Ectodermal cell (in vitro differentiated cells): Measurements from ENCODE around the gene PAPSS1.
"Not testable (repeated sequence)": the region's sequence is repeated elsewhere in the genome, so short reads cannot be mapped to it uniquely, and the experiment has no call there.

Source experiments
- H3K27ac ChIP-seq: 2 replicates; pipeline ENCODE4 v1.7.0; 2013; ENCODE audit warnings: mild to moderate bottlenecking, low read depth, low read length; ENCODE audit not compliant: insufficient read depth, poor library complexity, severe bottlenecking
- H3K27me3 ChIP-seq: 2 replicates; pipeline ENCODE4 v1.7.0; 2013; ENCODE audit warnings: mild to moderate bottlenecking, low read length; ENCODE audit not compliant: insufficient read depth, control insufficient read depth, poor library complexity, severe bottlenecking
- H3K36me3 ChIP-seq: one replicate; pipeline ENCODE4 v1.7.0; 2013; ENCODE audit warnings: low read length; ENCODE audit not compliant: control insufficient read depth, insufficient read depth
- H3K4me1 ChIP-seq: one replicate; pipeline ENCODE4 v1.7.0; 2013; ENCODE audit warnings: low read length; ENCODE audit not compliant: control insufficient read depth, insufficient read depth
- H3K4me3 ChIP-seq: 2 replicates; pipeline ENCODE4 v1.7.0; 2013; ENCODE audit warnings: low read depth, low read length, control low read depth; ENCODE audit not compliant: insufficient read depth
- H3K9me3 ChIP-seq: 2 replicates; pipeline ENCODE4 v1.7.0; 2013; ENCODE audit warnings: mild to moderate bottlenecking, low read length, moderate library complexity; ENCODE audit not compliant: control insufficient read depth
- WGBS, 2 experiments: methylation state at CpG; one replicate each; pipeline ENCODE4 v1.1.7; 2013; ENCODE audit warnings: missing lambda C conversion rate in 2 of 2; 5-methylcytosine and 5-hydroxymethylcytosine counted together

PAPSS1 gene

DNA sequence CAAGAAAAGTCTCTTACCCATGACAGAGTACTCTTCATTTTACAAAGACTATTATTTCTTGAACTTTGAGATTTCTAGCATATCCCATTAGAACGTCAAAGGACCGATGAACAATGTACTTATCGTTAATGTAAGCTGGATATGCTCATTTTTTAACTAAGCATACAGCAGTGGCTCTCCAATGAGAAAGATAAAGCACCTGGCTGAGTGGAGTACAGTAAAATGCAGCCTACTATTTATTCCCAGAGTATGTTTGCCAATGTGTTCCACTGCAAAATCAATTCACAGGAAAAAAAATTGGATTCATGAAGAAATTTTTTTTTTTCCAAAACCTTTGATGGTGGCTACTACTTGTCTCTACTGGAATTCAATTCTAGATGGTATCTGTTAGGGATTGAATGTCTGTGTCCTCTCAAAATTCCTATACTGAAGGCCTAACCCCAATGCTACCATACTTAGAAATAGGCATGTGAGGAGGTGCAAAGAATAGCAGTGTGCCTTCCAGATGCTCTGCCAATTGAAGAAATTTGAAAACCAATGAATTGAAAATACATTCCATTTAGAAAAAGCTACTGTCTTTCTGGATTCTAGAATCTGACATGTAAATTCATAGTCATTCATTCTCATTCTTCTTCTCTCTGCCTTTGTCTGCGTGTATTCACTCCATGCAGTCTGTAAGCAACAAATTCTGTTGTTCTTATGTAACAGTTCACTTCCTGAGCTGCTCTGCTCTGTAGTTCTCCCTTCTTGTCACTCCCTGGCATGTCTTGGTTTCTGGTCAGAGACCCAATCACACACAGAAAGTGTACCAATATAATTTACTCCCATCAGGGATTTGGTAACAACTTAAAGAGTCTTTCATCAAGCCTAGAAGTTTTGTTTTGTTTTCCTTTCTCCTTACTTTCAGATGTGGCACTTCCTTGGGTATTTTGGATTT lies 61.4 kb downstream of the PAPSS1 start:
- Histone ChIP-seq H3K4me3 (no peak overlapping the region), H3K27ac (no peak overlapping the region), H3K27me3 (no peaks in the 10 kb centered on the region), H3K9me3 (no peaks in the 10 kb centered on the region), H3K36me3 (peaks cover 3% of the 10 kb centered on the region), H3K4me1 (no peaks in the 10 kb centered on the region)
- 93 to 97% methylated on average over 4 of the region's 4 CpGs for WGBS, 2 experiments

DNA sequence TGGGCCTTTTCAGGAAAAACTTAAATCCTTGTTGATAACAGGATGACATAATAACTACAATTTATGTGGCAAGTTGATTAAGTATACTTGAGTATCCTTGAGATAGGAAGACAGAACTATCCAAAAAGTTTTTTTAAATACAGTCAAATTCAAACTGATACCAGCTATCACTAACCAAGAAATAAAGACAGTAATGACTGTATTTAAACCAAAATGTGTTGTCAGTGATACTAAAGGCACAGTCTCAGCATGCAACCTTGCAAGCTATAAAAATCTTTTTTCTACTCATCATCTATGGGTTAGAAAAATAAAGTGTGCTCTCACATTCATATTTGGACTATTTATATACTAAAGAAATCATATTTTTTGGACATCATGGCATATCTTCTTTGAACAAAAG lies 64.7 kb downstream of the PAPSS1 start:
- no peaks in the 10 kb centered on the region for H3K27me3 ChIP-seq
- peaks cover 3% of the 10 kb centered on the region for H3K36me3 ChIP-seq
- no peak overlapping the region for H3K4me3 ChIP-seq
- H3K4me1 ChIP-seq = no peaks in the 10 kb centered on the region
- H3K27ac ChIP-seq = no peak overlapping the region
- H3K9me3 ChIP-seq = no peaks in the 10 kb centered on the region

DNA sequence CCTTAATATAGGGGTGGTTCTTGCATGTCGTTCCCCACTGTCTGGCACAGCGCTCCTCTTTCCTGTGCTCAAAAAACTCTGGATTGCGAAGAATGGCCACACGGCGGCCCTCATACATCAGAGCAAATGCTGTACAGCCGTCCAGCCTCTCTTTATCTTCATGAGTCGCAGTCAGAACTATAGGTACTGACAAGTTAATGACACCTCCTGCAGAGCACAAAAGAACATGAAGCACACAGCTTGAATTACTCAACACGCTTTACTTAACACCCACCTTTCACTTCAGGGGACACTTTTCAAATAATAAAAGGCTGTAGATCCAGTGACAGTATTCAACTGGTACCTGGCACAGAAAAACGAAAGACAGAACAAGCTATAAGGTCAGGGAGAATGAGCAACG lies 65.3 kb downstream of the PAPSS1 start:
- WGBS, 2 experiments = 71 to 73% methylated on average over 9 to 10 of the region's 10 CpGs
- Histone ChIP-seq H3K27ac (no peak overlapping the region), H3K36me3 (peaks cover 3% of the 10 kb centered on the region), H3K4me1 (no peaks in the 10 kb centered on the region), H3K4me3 (no peak overlapping the region), H3K9me3 (no peaks in the 10 kb centered on the region), H3K27me3 (no peaks in the 10 kb centered on the region)

DNA sequence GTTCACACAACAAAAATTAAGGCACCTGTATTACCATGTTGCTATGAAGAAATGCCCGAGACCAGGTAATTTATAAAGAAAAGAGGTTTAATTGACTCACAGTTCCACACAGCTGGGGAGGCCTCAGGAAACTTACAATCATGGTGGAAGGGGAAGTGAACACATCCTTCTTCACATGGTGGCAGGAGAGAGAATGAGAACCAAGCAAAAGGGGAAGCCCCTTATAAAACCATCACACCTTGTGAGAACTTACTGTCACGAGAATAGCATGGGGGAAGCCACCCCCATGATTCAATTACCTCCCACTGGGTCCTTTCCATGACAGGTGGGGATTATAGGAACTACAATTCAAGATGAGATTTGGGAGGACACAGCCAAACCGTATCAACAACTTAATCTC lies 68.6 kb downstream of the PAPSS1 start:
- not testable (repeated sequence) for H3K27ac ChIP-seq

DNA sequence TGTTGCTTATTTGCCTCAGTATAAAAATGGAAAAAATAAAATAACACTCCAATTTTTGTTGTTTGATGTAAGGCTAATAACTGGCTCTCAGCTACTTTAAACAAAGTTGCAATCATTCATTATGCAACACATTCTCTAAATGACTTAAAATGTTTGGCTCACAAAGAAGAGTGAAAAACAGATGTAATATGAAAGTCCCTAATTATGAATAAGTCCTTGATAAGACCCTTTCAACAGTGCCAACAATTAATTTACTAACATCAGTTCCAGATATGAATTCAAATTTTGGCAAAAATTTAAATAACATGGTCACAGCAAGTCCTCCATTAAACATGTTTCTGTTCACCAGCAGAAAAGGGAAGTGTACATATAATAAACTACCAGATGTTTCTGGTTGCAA lies 69.8 kb downstream of the PAPSS1 start:
- Histone ChIP-seq H3K4me1 (peaks cover 10% of the 10 kb centered on the region), H3K27me3 (no peaks in the 10 kb centered on the region), H3K27ac (no peak overlapping the region), H3K36me3 (peaks cover 3% of the 10 kb centered on the region), H3K4me3 (no peak overlapping the region), H3K9me3 (no peaks in the 10 kb centered on the region)

More for the DNA sequence above, 68.6 kb downstream of the PAPSS1 start:
- not testable (repeated sequence) for H3K36me3 ChIP-seq, H3K4me3 ChIP-seq, H3K9me3 ChIP-seq, H3K27me3 ChIP-seq, H3K4me1 ChIP-seq
- WGBS, 2 experiments = 82 to 94% methylated on average over 2 to 3 of the region's 3 CpGs

DNA sequence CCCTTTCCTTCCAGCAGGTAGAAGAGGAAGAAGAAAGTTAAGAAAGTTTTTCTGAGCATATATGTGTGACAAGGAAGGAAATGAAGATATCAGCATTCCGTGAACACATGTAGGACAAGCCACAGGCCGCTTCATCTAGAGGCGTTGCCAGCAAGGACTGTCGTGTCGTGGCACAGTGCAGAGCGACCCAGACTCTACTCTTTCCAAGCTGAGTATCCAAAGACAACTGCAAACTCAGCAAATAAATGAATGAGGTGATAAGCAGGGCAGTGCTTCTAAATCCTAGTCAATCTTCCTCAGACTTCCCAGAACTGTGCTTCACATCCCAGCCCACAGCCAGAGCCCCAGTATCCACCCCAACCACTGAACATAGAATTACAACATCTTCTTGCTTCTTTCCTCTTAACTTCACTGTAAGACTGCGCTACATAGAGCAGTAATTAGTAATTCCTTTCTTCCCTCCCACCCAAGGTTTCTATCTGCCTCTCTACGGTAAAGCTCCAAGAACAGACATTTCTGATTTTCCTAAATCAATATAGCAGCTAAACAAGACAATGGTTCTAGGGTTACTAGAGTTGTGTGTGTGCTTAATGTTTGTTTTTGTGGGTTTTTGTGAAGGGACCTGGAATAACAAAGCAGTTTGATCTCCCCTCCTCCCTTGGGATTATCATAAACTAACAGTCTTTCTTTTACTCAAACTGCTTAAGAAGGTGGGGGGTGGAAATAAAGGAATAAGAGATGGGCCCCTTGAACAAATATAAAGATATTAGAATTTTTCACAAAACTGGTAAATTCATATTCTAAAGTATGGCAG lies 71.6 kb downstream of the PAPSS1 start:
- 86 to 87% methylated on average over 8 of the region's 8 CpGs for WGBS, 2 experiments
- H3K9me3 ChIP-seq = no peaks in the 10 kb centered on the region

DNA sequence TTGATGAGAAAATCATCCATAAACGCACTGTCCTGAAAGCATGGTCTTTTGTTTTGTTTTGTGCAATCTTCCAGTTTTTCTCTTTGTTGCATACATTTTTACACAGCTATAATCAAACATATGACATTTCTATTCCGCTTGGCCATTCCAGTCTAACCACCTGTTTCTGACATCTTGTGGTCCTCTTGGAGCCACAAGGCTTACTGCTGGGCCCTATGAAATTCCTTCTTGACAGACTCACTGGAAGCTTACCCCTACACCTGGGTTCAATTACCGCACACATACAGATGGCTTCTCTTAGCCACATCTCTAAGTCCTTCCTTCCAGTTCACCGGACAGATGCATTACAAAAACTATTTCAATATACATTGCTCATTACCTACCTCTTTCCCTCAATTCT lies 72.4 kb downstream of the PAPSS1 start:
- Histone ChIP-seq H3K36me3 (no peaks in the 10 kb centered on the region), H3K27me3 (no peaks in the 10 kb centered on the region), H3K27ac (no peak overlapping the region), H3K4me1 (peaks cover 10% of the 10 kb centered on the region), H3K9me3 (no peaks in the 10 kb centered on the region), H3K4me3 (no peak overlapping the region)
- 93 to 94% methylated on average over 4 of the region's 4 CpGs for WGBS, 2 experiments

More for the DNA sequence above, 71.6 kb downstream of the PAPSS1 start:
- H3K4me1 ChIP-seq = peaks cover 10% of the 10 kb centered on the region
- no peaks in the 10 kb centered on the region for H3K27me3 ChIP-seq
- H3K36me3 ChIP-seq = no peaks in the 10 kb centered on the region
- no peak overlapping the region for H3K4me3 ChIP-seq
- H3K27ac ChIP-seq = no peak overlapping the region

DNA sequence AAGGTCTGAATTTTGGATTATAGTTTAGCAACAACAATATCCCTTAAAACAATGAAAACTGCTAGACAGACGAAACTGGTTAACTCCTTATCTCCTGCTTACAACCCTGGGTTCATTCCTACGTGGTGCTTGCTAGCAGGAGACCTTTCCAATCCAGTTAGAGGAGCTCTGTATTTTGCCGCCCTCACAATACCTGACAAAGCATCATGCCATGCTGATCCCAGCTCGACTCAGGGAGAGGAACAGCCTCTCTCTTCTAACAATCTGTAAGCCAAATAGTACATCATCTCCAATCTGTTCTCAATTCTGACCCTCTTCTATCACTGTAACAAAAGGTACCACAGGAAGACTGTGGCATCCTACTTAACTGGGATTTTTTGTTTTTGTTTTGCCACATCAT lies 74.4 kb downstream of the PAPSS1 start:
- 80 to 83% methylated on average over 4 of the region's 4 CpGs for WGBS, 2 experiments
- H3K36me3 ChIP-seq = no peaks in the 10 kb centered on the region
- H3K4me1 ChIP-seq = peaks cover 10% of the 10 kb centered on the region
- no peaks in the 10 kb centered on the region for H3K9me3 ChIP-seq
- H3K27me3 ChIP-seq = no peaks in the 10 kb centered on the region
- H3K27ac ChIP-seq = no peak overlapping the region
- H3K4me3 ChIP-seq = no peak overlapping the region

DNA sequence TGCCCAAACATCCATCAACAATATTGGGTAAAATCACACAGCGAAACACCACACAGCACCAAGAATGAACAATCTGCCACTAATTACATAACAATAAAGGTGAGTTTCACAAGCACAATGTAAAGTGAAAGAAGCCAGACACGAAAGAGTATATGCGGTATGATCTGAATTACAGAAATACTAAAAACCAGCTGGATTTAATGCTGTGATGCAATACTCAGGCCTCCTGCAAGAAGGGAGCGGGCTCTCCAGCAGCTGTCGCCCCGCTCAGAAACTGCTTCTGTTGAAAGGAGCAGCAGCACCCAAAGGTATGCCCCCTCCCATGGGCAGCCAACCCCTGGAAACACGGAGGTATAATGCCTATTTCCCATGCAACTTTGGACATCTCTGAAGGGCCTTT lies 77.0 kb downstream of the PAPSS1 start:
- no peaks in the 10 kb centered on the region for H3K4me1 ChIP-seq
- no peaks in the 10 kb centered on the region for H3K27me3 ChIP-seq
- no peak overlapping the region for H3K4me3 ChIP-seq
- H3K36me3 ChIP-seq = no peaks in the 10 kb centered on the region
- WGBS, 2 experiments = 86 to 88% methylated on average over 7 of the region's 7 CpGs
- H3K27ac ChIP-seq = no peak overlapping the region
- H3K9me3 ChIP-seq = no peaks in the 10 kb centered on the region

DNA sequence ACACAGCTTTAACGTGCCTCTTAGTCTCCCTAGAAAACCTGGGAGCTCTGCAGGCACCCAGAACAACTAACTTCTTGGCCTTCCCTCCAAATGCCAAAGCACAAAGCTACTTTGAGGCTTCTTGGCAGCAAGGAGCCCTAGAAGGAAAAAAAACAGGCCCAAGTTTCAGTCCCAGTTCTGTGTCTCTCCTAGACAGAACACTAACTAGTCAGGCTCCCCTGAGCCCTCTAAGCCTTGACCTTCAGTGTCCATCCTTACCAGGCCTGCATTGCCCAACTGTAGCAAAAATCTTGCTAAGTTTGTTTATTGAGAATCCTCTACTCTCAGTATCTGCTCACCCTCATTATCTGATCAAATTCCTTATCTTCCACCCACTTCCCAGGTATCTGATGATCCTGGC lies 79.2 kb downstream of the PAPSS1 start:
- no peaks in the 10 kb centered on the region for H3K27me3 ChIP-seq
- no peaks in the 10 kb centered on the region for H3K4me1 ChIP-seq
- WGBS, 2 experiments = 73 to 88% methylated on average over 1 of the region's 1 CpG
- H3K27ac ChIP-seq = no peak overlapping the region
- H3K36me3 ChIP-seq = no peaks in the 10 kb centered on the region
- no peaks in the 10 kb centered on the region for H3K9me3 ChIP-seq
- no peak overlapping the region for H3K4me3 ChIP-seq
